GM19438 (cell line): Measurements from ENCODE around the gene SKAP2.

Source experiments
- ATAC-seq: cut with Tn5 transposase; IDR thresholded peaks from one replicate; pipeline ENCODE4 v1.9.1; 2021; ENCODE audit warnings: low read depth; ENCODE audit not compliant: unreplicated experiment

The SKAP2 gene, protein sequence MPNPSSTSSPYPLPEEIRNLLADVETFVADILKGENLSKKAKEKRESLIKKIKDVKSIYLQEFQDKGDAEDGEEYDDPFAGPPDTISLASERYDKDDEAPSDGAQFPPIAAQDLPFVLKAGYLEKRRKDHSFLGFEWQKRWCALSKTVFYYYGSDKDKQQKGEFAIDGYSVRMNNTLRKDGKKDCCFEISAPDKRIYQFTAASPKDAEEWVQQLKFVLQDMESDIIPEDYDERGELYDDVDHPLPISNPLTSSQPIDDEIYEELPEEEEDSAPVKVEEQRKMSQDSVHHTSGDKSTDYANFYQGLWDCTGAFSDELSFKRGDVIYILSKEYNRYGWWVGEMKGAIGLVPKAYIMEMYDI

DNA sequence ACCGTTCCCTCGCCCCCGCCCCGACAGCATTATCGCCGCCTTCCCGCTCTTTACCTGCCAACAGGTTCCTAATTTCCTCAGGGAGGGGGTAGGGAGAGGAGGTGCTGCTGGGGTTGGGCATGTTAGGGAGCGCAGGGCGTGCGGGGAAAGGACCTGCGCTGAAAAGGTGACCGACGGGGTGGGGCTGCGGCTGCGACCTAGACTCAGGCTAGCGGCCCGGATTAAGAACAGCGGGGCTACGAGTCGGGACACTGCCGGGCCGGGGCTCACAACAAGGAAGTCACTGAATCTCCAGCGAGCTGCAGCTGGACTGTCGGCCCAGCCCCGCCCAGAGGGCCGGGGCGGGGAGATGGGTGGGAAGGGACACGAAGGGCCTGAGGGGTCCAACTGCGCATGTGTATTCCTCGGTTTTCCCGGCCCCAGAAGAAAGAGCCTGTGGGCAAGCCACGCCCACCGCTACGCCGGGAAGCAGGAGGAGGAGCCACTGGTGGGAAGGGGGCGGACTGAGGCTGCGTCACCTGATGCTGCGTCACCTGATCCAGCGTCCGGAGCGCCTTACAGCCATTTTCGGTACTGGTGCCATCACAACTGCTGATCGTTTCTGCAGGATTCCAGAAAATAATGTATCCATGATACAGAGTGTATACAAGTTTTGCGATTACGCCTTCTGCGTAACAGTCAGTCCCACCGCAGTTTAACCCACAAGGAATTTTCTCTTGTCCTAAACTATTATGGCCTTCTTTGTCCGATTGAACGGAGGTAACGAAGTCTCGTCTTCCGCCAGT lies at the start of gene SKAP2:
TSS of gene SKAP2 (minus strand) at position 282 of the 785 bp plus-strand sequence. CDS start at position 121, 161 bp downstream.
- peak; percentile 95 for ATAC-seq

DNA sequence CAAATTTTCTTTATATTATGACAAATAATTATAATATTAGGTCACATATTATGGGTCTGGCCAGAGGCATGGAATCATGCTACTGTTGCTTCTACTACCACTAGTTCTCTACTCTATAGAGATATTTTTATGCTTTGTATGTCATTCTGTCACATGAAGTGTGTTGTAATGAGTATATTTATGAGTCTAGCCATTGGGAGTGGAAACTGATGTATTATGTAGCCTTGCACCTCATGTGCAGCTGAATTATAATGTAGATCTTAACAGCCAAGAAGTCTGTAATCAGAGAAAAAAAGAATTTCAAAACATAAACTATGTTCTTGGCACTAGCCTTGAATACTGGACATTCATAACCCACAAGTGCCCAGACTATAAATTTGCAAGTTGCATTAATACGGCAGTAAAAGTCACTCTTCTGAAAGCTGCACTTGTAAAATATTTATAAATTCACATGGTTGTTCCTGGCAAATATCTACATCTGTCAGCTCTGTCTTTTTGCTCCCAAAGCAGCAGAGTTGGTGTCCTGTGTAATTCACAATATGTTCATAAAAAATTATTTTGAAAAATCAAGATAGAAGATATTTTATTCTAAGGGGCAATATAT lies 48.6 kb upstream of the SKAP2 start:
- ATAC-seq: no peak

DNA sequence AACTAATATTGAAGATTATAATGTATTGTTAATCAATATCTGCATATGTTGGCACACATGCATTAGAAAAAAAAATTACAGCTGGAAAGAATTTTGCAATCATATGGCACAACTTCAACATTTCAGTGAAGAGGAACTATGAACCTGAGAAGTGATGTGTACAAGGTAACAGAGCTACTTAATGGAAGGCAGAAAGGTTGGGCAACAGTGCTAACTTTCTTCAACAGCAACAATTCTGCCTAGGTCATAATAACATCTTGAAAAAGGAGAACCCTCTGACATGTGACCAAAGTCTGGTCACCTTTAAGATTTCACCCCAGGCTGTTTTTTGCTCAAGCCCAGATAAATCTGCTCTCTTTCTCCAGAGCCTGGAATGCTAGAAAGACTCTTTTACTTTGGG lies 47.9 kb upstream of the SKAP2 start:
- ATAC-seq: no peak

DNA sequence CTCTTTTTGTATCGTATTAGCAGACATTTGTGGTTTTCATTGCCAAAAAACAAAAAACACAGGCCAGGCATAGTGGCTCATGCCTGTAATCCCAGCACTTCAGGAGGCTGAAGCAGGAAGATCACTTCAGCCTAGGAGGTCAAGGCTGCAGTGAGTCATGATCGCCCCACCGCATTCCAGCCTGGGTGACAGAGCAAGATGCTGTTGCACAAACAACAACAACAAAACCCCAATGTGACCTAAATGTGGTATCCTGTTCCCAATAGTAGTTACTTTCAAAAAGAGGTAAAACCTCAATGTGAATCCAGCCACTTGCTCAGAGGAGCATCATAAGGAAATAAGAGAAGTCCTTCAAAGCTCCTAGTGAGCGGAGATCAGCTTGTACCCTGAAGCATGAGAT lies 45.8 kb upstream of the SKAP2 start:
- no peak for ATAC-seq

DNA sequence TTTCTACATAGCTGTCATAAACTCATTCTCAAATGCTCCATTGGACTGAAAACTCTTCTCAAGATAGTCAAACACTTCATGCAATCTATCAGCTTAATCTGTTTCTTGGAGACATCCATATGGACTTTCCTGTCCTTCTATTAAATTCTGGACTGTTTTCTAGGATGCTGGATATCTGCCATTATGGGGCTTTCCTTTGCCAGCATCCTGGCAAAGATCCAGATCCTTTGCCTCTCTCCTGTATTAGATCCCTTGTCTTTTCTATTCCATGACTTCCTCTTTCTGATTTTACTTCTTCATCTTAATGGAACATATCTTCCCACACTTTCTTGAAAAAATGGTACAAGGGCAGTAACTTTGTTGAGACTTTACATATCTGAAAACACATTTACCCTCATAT lies 35.9 kb upstream of the SKAP2 start:
- ATAC-seq: no peak

DNA sequence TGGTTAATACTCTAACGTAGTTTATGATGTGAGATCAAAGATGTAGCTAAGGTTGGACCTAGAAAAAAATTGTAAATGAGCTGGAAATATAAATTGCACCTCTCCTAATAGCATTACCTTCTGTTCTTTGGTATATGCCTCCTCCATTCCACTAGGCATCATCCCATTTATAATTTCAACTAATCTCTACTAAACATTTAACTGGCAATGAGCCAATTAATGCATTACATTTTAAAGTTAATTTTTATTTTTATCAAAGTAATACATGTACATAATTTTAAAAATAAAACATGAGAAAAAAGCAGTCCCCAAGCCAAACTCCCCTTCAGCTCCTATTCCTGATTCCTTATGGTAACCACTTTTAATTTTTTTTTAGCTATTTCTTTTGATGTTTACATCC lies 35.1 kb upstream of the SKAP2 start:
- ATAC-seq: no peak

DNA sequence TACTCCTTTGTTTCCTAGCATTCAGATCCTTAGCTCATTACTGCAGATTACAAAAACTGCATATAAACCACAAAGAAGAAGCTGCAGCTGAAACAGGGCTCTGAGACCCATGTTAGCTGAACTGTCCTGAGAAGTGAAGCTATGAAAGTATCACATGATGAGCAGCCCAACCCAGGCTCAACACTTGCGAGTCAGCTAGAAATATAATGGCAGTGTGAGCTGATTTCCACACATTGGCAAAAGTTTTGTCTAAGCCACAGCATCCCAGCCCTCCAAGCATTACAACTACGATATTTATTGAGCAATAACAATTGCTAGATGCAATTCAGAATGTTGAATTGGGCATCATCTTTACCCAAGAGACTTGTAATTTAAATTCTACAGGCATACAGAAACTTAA lies 34.5 kb upstream of the SKAP2 start:
- ATAC-seq: no peak

DNA sequence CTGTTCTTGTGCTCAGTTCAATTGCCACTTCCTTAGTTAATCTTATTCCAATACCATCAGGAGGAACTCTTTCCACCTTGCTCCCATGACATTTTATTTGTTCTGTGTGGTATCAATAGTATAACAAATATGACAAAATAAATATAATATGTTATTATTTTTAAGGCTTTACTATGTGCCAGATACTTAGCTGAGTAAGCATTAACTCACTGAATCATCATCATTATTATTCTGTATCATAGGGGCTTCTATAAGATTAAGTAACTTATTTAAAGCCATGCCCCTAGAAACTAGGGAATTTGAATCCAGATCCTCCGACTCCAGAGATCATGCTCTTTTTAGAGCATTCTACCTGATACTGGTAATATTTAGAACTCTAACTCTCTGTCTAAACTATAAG lies 33.5 kb upstream of the SKAP2 start:
- ATAC-seq: no peak

DNA sequence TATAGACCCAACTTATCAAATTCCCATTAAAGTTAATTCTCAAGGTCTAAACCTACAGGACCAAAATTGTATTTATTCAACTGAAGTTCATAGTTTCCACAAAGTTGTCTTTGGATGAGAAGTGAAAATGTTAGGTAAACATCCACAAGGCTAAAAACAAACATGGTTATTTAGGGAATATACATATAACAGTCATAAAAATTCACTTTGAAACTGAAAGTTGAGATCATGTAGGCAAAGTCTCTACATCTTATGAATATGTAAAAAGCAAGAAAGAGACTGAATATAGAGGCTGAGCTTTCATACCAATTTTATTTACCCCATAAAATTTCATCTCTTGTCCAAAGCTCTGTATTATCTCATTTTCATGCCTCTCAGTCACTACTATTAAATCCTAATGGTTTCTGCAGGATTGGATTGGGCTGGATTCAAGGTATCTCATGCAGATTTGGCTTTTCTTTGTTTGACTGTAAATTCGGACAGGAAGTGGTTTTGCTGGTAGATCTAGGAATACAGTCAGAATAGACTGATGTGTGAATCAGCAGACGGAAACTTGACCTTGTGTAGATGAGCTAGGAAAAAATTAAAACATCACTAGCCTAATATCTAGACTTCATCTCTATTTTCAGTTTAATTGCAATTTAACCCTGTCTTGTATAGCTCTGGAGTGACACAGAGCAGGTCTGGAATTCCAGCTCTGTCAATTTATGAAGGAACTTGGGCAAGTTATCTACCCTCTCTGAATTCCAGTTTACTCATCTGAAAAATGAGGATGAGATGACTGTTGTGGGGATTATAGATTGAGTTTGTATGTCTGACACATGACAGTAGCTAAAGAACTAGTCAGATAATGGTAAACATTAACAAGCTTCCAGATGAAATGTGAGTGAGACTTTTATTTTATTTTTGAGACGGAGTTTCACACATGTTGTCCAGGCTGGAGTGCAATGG lies 27.3 kb upstream of the SKAP2 start:
- peak; percentile 56 for ATAC-seq

DNA sequence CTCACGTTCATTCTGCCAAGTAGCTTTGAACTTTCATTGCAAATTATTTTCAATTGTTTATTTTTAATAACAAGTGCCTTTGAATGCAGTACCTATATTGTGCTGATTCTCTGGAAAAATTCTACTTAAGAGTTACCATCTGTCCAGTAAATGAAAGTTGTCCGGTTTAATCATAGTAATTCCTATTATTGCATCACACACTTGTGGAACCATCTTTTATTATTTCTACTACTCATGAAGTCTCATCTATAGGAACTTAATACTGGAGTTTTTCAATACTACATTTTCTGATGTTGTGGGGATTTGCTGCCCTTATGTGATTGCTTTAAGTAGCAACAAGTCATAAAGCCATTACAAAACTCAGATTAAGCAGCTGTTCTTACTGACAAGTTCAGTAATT lies 16.5 kb upstream of the SKAP2 start:
- ATAC-seq: no peak

DNA sequence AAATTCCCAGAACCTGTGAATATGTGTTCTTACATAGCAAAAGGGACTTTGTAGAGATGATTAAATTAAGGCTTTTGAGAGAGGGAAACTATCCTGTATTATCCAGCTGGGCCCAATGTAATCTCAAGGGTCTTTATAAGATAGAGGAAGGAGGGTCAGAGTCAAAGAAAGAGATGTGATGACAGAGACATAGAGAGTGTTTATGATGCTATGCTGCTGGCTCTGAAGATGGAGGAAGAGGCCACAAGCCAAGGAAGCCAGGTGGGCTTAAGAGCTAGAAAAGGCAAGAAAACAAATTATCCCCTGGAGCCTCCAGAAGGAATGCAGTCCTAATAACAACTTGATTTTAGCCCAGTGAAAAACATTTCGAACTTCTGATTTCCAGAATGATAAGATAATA lies 15.3 kb upstream of the SKAP2 start:
- ATAC-seq: no peak

DNA sequence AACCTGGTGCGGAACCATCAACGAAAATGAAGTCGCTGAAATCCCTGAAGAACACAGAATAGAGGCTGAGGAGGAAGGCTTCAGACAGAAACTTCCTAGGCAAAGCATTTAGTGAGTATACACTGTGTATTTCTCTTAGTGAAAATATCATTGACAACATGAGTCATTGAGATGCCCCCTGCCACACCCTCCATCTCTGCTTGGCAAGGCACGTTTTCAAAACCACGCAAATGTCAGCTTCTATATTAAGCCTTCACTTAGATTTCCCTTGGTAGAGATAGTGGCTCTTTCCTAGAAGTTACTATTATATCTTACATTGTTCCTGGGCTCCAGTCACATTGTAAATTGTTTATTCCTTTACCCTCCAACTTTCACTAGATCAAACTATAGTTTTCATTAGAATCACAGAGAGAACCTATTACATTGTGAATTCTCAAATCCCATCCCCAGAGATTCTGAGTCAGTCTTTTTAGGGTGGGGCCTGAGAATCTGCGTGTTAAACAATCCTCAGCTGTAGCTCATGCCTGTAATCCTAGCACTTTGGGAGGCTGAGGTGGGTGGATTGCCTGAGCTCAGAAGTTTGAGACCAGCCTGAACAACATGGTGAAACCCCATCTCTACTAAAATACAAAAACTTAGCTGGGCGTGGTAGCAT lies 4.6 kb upstream of the SKAP2 start:
- ATAC-seq: no peak

DNA sequence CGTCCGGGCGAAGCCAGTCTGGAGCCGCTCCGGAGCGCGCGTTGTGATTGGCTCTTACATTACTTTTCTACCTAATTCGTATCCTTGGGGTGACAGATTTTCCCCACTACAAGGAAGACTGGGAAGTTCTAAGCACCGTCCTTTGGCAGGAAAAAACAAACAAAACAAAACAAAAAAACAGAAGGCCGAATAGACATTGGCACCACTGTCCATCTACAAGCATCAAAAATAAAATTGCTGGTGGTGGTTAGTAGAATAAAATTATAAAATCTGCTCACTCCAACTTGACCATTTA lies 651 bp upstream of the SKAP2 start:
- peak; percentile 49 for ATAC-seq

DNA sequence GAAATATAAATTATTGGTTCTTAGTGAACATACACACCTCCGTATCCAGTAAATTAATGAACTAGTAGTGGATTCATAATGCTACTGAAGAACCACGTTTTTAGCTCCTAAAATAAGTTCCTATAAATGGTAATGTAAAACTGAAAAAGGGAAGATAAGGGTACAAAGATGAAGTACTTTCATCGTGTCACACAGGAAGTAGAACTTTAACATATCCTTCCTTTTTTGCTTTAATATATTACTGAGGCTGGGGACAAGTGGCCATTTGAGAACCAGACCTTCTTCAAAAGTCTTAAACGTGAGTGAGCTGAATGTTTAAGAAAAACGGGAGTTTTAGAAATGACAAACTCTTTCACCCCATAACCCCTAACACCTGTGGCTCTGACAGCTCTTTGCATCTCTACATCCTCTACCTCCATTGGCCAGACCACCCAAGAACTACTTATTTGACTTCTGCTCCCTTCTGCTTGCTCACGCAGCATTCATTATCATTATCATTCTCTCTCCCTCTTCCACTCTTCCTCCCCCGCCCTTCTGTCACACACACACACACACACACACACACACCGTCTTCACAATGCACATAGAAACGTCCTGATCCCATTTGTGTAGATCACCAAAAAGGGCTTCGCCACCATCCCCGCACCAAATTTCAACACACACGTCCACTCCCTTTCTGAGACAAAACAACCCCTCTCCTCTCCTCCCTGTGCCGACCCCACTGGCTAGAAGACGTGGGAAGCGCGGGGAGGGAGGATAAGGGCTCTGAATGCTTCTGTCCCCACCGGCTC lies 677 bp downstream of the SKAP2 start:
- ATAC-seq: no peak

DNA sequence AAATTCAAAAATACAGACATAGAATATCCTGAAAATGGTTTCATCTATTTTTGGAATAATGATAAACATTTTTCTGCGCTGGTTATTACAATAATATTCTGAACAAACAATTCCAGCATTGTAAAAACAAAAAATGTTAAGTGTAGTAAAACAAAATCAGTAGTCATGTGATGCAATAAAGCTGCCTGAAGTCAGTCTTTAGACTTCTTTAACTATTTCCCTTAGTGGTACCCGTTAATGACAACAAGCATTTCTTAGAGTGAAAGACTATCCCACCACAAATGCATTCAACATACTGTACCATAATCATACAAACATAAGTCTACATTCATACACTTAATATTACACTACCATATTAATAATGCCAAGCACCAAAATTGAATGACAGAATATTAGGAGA lies 1.6 kb downstream of the SKAP2 start:
- ATAC-seq: no peak

DNA sequence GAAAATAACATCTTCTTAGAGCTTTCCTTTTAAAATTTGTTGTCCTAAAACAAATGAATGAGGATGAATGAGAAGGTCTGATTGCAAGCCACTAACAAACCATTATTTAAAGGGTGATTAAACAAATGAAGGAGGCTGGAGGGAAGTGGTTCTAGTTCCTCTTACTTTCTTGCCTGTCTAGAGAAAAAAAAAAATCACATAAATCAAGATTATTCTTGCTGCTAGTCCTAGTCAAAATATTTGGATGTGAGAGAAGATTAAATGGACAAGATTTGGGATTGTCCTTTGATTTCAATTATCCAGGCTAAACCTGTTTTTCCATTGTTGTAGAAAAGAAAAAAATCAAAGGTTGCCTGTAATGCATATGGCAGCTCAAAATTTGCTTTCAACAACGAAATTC lies 3.3 kb downstream of the SKAP2 start:
- ATAC-seq: no peak

DNA sequence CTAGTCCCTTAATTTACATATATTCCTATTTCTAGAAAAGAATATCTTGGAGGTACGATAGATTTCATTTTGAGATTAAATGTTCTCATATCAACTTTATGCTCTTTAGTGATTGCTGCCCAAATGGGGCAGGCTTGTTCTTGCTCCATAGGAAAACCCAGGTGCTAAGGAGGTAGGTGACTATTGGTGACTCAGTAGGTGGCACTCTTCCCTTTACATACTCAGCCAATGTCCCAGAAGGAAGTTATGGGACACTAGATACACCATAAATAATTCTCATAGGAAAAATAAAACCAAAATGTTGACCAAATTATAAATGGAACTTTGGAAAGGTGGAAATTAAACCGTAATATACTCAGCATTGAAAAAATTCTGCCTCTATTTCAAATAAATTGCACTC lies 4.0 kb downstream of the SKAP2 start:
- no peak for ATAC-seq

DNA sequence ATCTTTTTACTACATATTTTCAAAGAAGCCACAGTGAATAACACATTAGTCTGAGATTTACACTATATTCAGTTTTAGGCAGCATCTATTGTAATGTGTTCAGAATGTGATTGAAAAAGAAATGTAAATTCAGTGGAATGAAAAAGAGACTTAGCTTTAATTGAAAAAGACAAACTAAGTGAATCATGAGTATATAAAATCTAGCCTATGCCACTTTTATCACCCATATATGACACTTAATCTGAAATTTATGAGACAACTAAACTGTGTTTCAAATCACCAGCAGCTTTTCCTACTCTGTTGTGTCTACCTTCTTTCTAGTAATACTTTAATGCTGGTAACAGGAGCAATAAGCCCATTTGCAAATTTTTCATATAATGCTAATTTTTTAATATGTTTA lies 4.7 kb downstream of the SKAP2 start:
- no peak for ATAC-seq

DNA sequence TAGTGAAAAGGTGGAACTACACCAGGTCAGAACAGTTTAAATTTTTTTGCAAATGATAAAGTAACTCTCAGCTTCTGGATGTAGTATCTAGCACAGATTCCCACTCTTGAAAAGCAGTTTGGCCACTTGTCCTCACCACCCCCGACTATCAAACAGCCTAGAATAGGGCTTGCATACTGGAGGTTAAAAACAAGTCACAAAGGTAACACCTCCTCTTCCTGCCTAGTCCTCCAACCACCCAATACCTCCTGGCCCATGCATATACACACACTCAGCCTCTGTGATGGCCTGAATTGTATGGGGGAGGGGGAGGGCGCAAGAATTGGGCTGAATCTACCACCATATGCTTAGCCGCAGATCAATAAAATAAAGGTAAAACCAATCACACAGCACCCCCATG lies 5.7 kb downstream of the SKAP2 start:
- ATAC-seq: no peak
